H1 (cell line): ENCODE measurements around the gene UEVLD. TPM values are rescaled to one million over a fixed set of nuclear protein-coding genes. Genes with fewer than 3 reads are reported as not detected.

Source experiments
- BRCA1 ChIP-seq: IDR thresholded peaks from 2 replicates; pipeline ENCODE4 v1.6.1; 2012; ENCODE audit warnings: low read depth, low read length, improper control_type of control experiment
- CHD7 ChIP-seq: fragments of 300-600 bp; sonication (generic); IDR thresholded peaks from 2 replicates; pipeline ENCODE4 v1.7.1; 2012; ENCODE audit warnings: low read length, moderate library complexity, mild to moderate bottlenecking, inconsistent platforms; ENCODE audit not compliant: insufficient replicate concordance
- FOSL1 ChIP-seq: IDR thresholded peaks from 2 replicates; pipeline ENCODE4 v1.6.1; 2011; ENCODE audit warnings: mild to moderate bottlenecking, low read depth, low read length, moderate library complexity; ENCODE audit not compliant: insufficient read depth
- MAX ChIP-seq: IDR thresholded peaks from 2 replicates; pipeline ENCODE4 v1.6.1; 2012; ENCODE audit warnings: inconsistent platforms
- RBBP5 ChIP-seq: IDR thresholded peaks from 2 replicates; pipeline ENCODE4 v1.7.1; 2012; ENCODE audit warnings: low read depth, mild to moderate bottlenecking, inconsistent platforms, low read length, moderate library complexity, borderline replicate concordance
- RNF2 ChIP-seq: fragments of 200-900, 300-1000 bp; sonication (generic); IDR thresholded peaks from 2 replicates; pipeline ENCODE4 v1.7.1; 2016; ENCODE audit warnings: borderline replicate concordance, low read depth, mild to moderate bottlenecking, antibody characterized with exemption, low read length; ENCODE audit not compliant: poor library complexity, severe bottlenecking; ENCODE audit errors: missing control alignments
- polyA plus RNA-seq, 7 experiments: library from polyadenylated mRNA; depleted of rRNA in 3 of 7; stranded (reverse) in 5 of 7; unstranded in 2 of 7; fragments of >200 nt in 5 of 7; fragments of 200-250 nt in 2 of 7; gene quantifications; 1 replicate in 5 of 7; 2 replicates in 1 of 7; 4 replicates in 1 of 7; pipeline versions ENCODE4 v1.2.1 to v1.2.3, GENCODE V29; 2011 to 2013; ENCODE audit warnings: missing spikeins in 2 of 7, mixed read lengths in 2 of 7
- total RNA-seq: library from RNA; stranded (reverse); fragmentation: NEBNext Ultra II Directional; extraction: Animal tissue kit (Norgen Biotek cat#: 25700); gene quantifications from 2 replicates; pipeline ENCODE4 v1.2.1, GENCODE V29; 2021

The UEVLD gene
- total and polyA plus RNA-seq, 2 of the 8 experiments (the other 6 are each of a cell fraction or from before 2014, with no cell fraction given): 4.1 to 7.3 TPM

GRCh38 chr11:18632841-18633240 is 44.3 kb upstream of the UEVLD start (continued):
- TF ChIP-seq CHD7: no peak
- TF ChIP-seq BRCA1: no peak
- TF ChIP-seq RBBP5: no peak
- TF ChIP-seq MAX: no peak
- no peak for TF ChIP-seq FOSL1
- no peak for TF ChIP-seq RNF2
